IPS-15b (cell line): ENCODE measurements around the gene USP35.

ENCODE experiments used
- H3K27me3 ChIP-seq: one replicate; pipeline ENCODE4 v1.6.1; 2013; ENCODE audit warnings: low read length; ENCODE audit not compliant: control insufficient read depth, insufficient read depth
- H3K36me3 ChIP-seq: one replicate; pipeline ENCODE4 v1.6.1; 2013; ENCODE audit warnings: low read length; ENCODE audit not compliant: control insufficient read depth, insufficient read depth
- H3K4me1 ChIP-seq: one replicate; pipeline ENCODE4 v1.6.1; 2013; ENCODE audit warnings: mild to moderate bottlenecking, low read length; ENCODE audit not compliant: control insufficient read depth, insufficient read depth
- H3K4me3 ChIP-seq: one replicate; pipeline ENCODE4 v1.5.1; 2013; ENCODE audit warnings: low read depth, low read length
- H3K9ac ChIP-seq: one replicate; pipeline ENCODE4 v1.6.1; 2013; ENCODE audit warnings: low read depth, mild to moderate bottlenecking, low read length
- H3K9me3 ChIP-seq: one replicate; pipeline ENCODE4 v1.6.1; 2013; ENCODE audit warnings: mild to moderate bottlenecking, low read length; ENCODE audit not compliant: control insufficient read depth, insufficient read depth

Gene USP35

DNA sequence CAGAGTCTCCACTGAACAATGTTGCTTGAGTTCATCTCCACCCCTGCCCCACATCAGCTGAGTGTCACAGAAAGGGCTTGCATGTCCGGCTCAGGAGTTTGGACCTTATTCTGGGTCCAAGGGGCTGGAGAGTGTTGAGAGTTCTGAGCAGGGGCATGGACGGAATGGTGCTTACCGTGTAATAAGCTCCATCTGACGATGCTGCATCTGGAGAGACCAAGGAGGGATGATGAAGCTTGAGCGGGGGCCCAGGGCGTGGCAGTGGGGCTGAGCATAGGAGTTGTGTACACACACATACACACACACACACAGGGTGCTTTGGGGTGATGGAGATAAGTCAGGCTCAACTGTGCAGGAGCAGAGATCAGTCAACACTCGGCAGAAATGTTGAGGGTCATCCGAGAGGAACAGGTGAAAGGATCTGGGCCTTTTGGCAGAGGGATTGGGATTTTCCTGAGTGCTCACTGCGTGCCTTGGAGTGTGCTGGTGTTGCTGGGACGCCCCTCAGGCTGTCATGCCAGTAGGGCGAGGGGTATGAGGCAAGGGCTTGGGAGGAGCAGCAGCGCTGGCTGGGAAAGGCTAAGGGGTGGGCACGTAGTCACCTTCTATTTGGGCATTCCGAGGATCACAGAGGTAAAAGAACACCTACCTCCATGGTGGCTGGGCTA lies 2.3 kb downstream of the USP35 start:
- H3K4me1 ChIP-seq, result peaks cover 4% of the 10 kb centered on the region
- peaks cover 8% of the 10 kb centered on the region for H3K27me3 ChIP-seq
- H3K9ac ChIP-seq, result no peak overlapping the region
- no peaks in the 10 kb centered on the region for H3K9me3 ChIP-seq
- no peak overlapping the region for H3K4me3 ChIP-seq
- no peaks in the 10 kb centered on the region for H3K36me3 ChIP-seq

DNA sequence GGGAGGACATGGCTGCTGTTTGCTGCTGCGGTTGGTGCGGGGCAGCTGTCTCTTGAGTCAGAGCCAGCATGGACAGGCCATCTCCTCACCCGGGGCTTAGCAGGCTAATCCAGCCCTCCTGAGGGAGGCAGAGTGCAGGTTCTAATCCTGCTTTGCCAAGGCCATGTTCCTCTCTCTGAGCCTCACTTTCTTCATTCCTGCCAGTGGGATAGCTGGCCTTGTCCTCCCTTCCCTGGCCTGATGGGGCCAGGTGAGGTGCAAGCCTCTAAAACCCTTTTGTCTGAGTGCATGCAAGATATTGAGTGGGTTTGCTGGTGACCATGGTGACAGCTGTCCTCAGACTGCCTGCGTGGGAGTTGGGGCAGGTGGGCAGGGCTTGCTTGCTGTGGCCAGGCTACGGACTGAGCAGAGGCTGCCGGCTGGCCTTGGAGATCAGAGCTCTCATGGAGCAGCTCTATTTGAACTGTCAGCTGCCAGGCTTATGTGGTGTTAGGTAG lies 3.6 kb downstream of the USP35 start:
- H3K36me3 ChIP-seq, result no peaks in the 10 kb centered on the region
- H3K27me3 ChIP-seq, result peaks cover 3% of the 10 kb centered on the region
- H3K4me1 ChIP-seq, result peaks cover 4% of the 10 kb centered on the region
- H3K9me3 ChIP-seq, result no peaks in the 10 kb centered on the region
- H3K9ac ChIP-seq, result no peak overlapping the region
- H3K4me3 ChIP-seq, result no peak overlapping the region

DNA sequence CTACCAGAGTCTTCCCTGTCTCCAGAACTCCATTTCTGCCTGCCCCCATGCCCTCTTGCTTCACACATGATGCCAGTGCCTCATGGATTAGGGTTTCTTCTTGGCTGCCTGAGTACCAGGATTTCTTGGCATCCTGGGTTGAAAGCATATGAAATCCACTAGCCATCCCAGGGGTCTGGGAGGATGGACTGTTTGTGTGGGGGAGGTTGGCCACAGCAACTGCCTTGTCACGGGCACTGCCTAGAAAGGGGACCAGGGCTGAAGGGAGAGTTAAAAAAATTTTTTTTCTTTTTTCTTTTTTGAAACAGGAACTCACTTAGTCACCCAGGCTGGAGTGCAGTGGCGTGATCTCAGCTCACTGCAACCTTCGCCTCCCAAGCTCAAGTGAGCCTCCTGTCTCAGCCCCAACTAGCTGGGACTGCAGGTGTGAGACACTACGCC lies 4.2 kb downstream of the USP35 start:
- H3K27me3 ChIP-seq, result no peaks in the 10 kb centered on the region
- H3K9me3 ChIP-seq, result no peaks in the 10 kb centered on the region
- no peaks in the 10 kb centered on the region for H3K36me3 ChIP-seq
- H3K4me1 ChIP-seq, result no peaks in the 10 kb centered on the region
- no peak overlapping the region for H3K4me3 ChIP-seq
- H3K9ac ChIP-seq, result no peak overlapping the region

DNA sequence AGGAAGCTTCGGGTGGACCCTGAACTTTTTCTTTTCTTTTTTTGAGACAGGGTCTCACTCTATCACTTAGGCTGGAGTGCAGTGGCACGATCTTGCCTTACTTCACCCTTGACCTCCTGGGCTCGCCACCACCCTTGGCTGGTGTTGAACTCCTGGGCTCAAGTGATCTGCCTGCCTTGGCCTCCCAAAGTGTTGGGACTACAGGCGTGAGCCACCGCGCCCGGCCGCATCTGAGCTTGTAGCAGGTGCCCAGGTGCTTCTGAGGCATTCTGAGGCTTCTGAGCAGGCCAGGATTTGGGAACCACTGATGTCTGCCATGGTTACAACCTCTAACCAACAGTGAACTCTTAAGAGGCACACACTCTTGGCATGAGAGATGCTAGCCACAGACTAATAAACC lies 5.1 kb downstream of the USP35 start:
- Histone ChIP-seq H3K9ac (no peak overlapping the region), H3K27me3 (no peaks in the 10 kb centered on the region), H3K4me1 (no peaks in the 10 kb centered on the region), H3K36me3 (no peaks in the 10 kb centered on the region), H3K9me3 (no peaks in the 10 kb centered on the region), H3K4me3 (no peak overlapping the region)

DNA sequence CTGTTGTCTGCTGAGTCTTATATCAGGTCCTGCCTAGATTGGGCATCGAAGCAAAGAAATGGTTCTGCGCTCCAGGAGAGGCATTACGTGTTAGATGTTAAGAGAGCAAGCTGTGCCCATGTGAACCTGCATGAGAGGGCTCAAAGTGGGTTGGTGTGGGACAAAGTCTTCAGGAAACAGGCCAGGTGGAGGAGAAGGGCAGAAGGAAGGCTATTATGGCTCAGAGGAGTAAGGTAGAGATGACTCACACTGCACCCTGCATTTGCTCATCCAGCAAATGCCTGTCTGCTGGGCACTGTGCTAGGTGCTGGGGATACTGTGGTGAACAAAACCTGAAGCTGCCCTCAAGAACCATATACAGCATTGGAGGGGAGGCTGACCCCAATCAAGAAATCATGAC lies 5.8 kb downstream of the USP35 start:
- no peaks in the 10 kb centered on the region for H3K36me3 ChIP-seq
- H3K9ac ChIP-seq, result no peak overlapping the region
- H3K27me3 ChIP-seq, result no peaks in the 10 kb centered on the region
- H3K4me3 ChIP-seq, result no peak overlapping the region
- no peaks in the 10 kb centered on the region for H3K9me3 ChIP-seq
- H3K4me1 ChIP-seq, result no peaks in the 10 kb centered on the region

DNA sequence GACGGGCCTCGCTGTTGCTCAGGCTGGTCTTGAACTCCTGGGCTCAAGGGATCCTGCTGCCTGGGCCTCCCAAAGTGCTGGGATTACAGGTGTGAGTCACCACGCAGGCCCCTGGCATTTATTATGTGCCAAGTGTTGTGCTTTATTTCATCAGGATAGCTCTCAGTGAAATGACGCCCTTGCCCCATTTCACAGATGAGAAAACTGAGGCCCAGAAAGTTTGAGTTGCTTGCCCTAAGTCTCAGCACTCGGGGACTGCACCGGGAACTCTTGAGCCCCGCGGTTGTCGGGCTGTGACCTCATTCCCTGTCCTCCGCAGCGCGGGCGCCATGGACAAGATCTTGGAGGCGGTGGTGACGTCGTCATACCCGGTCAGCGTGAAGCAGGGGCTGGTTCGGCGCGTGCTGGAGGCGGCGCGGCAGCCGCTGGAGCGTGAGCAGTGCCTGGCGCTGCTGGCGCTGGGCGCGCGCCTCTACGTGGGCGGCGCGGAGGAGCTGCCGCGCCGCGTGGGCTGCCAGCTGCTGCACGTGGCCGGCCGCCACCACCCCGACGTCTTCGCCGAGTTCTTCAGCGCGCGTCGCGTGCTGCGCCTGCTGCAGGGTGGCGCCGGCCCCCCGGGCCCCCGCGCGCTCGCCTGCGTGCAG lies 7.3 kb downstream of the USP35 start:
- Histone ChIP-seq H3K9me3 (no peaks in the 10 kb centered on the region), H3K9ac (no peak overlapping the region), H3K4me3 (no peak overlapping the region), H3K36me3 (no peaks in the 10 kb centered on the region), H3K27me3 (no peaks in the 10 kb centered on the region), H3K4me1 (no peaks in the 10 kb centered on the region)

DNA sequence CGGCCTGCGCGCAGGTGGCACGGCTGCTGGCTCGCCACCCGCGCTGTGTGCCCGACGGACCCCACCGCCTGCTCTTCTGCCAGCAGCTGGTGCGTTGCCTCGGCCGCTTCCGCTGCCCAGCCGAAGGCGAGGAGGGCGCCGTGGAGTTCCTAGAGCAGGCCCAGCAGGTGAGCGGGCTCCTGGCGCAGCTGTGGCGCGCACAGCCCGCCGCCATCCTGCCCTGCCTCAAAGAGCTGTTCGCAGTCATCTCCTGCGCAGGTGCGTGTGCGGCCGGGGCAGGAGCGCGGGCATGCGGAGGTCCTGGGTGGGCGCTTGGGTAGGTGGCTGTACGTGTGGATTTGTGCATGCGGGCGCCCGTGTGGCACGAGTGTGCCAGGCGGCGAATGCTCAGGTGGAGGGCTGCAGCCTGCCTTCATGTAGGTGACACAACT lies 8.0 kb downstream of the USP35 start:
- no peaks in the 10 kb centered on the region for H3K27me3 ChIP-seq
- H3K4me3 ChIP-seq, result no peak overlapping the region
- H3K4me1 ChIP-seq, result no peaks in the 10 kb centered on the region
- no peak overlapping the region for H3K9ac ChIP-seq
- H3K36me3 ChIP-seq, result no peaks in the 10 kb centered on the region
- no peaks in the 10 kb centered on the region for H3K9me3 ChIP-seq

DNA sequence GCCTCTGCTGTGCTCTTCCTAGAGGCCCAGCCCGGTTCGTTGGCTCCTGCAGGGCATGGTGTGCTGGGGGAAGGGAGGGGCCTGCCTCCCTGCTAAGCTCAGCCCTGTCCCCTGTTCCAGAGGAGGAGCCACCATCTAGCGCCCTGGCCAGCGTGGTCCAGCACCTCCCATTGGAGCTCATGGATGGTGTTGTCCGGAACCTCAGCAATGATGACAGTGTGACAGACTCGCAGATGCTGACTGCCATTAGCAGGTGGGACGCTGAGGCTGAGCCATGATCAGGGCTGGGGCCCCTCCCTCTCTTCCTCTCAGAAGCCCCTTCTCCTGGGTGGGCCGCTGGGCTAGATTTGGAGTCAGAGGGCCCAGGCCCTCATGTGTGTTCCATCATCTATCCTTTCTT lies 9.1 kb downstream of the USP35 start:
- Histone ChIP-seq H3K27me3 (no peaks in the 10 kb centered on the region), H3K9me3 (no peaks in the 10 kb centered on the region), H3K4me1 (no peaks in the 10 kb centered on the region), H3K36me3 (no peaks in the 10 kb centered on the region), H3K4me3 (no peak overlapping the region), H3K9ac (no peak overlapping the region)

DNA sequence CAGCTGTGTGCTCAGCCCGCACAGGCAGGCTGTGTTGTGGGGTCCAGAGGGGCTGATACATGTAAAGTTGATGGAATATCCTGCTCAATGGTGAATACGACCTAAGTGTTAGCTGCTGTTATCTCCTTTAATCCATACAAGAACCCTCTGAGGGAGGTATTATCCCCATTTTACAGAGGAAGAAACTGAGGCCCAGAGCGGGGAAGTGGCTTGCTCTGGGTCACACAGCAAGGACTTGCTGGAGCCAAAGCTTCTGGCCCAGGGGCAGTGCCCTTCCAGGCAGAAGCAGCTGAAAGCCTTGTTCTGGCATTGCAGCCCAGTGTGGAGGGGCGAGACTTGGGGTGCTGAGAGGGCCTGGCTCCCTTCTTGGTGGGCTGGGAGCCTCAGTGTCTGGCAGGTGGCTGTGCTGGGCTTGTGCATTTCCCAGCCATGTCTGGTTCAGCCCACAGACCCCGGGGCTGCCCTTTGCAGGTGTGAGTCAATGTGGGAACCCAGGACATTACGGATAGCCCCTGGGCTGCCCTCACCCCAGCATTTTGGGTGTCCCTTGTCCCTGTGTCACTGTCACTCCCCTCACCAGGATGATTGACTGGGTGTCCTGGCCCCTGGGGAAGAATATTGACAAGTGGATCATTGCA lies 10.4 kb downstream of the USP35 start:
- H3K4me1 ChIP-seq, result no peaks in the 10 kb centered on the region
- H3K27me3 ChIP-seq, result no peaks in the 10 kb centered on the region
- H3K9me3 ChIP-seq, result no peaks in the 10 kb centered on the region
- no peak overlapping the region for H3K4me3 ChIP-seq
- H3K9ac ChIP-seq, result no peak overlapping the region
- H3K36me3 ChIP-seq, result no peaks in the 10 kb centered on the region

DNA sequence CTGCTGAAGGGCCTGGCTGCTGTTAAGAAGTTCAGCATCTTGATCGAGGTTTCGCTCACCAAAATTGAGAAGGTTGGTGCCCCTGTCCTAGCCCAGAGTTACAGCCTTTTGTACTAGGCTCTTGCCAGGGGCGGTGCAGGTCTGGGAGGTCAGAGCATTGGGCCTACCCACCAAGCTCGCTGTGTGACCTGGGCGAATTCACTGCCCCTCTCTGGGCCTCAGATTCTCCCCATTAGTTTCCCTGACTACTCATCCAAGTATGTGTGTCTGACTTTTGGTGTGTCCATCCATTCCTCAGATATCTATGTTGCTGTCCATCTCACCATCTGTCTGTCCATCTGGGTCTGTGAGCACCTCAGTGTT lies 10.9 kb downstream of the USP35 start:
- no peaks in the 10 kb centered on the region for H3K9me3 ChIP-seq
- H3K27me3 ChIP-seq, result no peaks in the 10 kb centered on the region
- H3K4me1 ChIP-seq, result no peaks in the 10 kb centered on the region
- H3K9ac ChIP-seq, result no peak overlapping the region
- no peaks in the 10 kb centered on the region for H3K36me3 ChIP-seq
- no peak overlapping the region for H3K4me3 ChIP-seq

DNA sequence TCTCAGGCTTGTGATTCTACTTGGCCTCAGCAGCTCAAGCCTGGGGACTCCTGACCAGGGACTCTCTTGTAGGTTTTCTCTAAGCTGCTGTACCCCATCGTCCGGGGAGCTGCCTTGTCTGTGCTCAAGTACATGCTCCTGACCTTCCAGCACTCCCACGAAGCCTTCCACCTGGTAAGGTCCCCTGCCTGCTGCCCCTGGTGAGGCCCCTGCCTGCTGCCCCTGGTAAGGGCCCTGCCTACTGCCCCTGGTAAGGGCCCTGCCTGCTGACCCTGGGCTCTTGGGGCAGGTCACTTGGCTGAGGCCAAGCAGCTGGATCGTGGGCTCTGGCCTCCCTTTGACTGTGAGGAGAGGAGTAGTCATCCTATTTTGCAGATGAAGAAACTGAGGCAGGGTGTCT lies 11.3 kb downstream of the USP35 start:
- Histone ChIP-seq H3K9ac (no peak overlapping the region), H3K36me3 (no peaks in the 10 kb centered on the region), H3K27me3 (no peaks in the 10 kb centered on the region), H3K4me3 (no peak overlapping the region), H3K4me1 (no peaks in the 10 kb centered on the region), H3K9me3 (no peaks in the 10 kb centered on the region)

DNA sequence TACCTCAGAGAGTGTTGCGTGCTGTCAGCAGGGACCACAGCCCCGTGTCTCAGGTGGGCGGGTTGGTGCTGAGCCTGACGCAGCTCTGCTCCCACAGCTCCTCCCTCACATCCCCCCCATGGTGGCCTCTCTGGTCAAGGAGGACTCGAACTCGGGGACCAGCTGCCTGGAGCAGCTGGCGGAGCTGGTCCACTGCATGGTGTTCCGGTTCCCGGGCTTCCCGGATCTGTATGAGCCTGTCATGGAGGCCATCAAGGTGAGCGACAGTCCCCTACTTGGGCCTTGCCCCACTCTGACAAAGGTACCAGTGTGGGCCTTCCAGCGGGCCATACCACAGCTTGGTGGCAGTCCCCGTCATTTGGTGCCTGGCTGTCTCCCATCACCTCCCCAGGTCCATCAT lies 11.8 kb downstream of the USP35 start:
- no peaks in the 10 kb centered on the region for H3K27me3 ChIP-seq
- no peaks in the 10 kb centered on the region for H3K4me1 ChIP-seq
- H3K4me3 ChIP-seq, result no peak overlapping the region
- no peak overlapping the region for H3K9ac ChIP-seq
- peaks cover 2% of the 10 kb centered on the region for H3K36me3 ChIP-seq
- H3K9me3 ChIP-seq, result no peaks in the 10 kb centered on the region
